NCI-H748 (cell line): ENCODE data around the gene BCAS4.
"Not testable (repeated sequence)": the region's sequence is repeated elsewhere in the genome, so short reads cannot be mapped to it uniquely, and the experiment has no call there.

Source experiments
- DNase-seq: peaks from one replicate; lab custom pipeline; 2025; ENCODE audit not compliant: unreplicated experiment; lab: John Stamatoyannopoulos, UW

BCAS4 gene

GRCh38 chr20:50798650-50799049, 3.8 kb downstream of the BCAS4 start:
- no peak for DNase-seq

GRCh38 chr20:50799176-50799889, 4.5 kb downstream of the BCAS4 start:
- DNase-seq: no peak

GRCh38 chr20:50799890-50800550, 5.2 kb downstream of the BCAS4 start:
- no peak for DNase-seq

- not testable (repeated sequence) for DNase-seq
Observed at GRCh38 chr20:50800986-50801746, 6.3 kb downstream of the BCAS4 start.

DNA sequence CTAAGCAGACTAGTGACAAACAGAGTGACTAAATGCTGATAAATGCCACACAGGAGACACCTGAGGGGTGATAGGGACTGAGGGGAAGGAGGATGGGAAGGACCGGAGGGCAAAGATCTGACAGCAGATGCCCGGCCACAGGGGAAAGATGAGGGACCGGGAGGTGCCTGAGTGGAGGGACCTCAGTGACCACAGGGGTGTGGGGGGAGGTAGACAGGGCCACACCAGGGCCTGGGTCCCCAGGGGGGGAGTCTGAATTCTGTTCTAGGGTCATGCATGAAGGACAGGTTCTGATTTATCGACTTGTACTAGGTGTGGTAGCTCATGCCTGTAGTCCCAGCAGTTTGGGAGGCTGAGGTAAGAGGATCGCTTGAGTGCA, 6.9 kb downstream of the BCAS4 start:
- DNase-seq: no peak

DNA sequence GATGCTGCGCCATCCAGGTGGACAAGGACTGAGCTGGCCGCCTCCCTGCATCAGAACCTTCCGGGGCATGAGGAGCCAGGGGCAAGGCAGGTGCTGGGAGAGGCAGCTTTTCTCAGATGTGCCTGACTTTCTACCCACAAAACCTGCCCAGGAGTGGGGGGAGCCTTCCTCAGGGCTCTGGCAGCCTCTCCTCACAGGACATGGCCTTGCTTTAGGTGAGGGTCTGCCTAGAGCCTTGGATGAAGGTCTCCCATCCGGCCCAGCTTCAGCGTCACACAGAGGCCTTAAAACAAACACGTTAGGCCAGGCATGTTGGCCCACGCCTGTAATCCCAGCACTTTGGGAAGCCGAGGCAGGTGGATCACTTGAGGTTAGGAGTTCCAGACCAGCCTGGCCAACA, 7.4 kb downstream of the BCAS4 start:
- no peak for DNase-seq

DNA sequence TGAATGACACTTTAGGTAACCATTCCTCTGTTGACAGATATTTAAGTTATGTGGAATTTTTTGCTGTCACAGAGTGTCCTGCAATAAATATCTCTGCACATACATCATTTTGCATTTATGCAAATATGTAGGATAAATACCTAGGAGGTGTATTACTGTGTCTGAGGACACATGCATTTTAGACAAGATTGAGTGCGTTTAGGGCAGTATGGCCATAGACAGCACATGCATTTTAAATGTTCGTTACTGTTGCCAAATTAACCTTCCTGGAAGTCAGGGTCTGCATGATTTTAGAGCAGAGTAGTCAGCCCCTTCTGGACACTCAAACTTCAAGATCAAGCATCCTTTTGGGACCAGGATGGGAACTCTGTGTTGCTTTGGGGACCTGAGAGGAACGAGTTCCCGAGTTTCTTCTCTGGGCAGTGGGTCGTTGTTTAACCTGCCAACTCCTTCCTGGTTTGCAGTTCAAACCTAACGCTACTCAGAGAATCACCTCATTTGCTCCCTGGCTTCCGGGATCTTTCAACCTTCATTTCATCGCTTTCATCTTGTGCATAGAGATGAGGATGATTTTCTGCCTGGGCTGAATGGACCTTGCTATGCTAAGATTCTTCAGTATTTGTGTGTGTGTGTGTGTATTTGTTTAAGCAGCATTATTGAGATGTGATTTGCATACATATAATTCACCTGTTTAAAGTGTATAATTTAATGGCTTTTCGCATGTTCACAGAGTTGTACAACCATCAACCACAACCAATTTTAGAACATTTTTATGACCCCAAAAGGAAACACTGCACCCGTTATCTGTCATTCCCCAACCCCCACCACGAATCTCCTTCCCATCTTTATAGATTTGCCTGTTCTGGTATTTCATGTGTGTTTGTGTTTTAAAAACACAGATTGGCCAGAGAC, 9.8 kb downstream of the BCAS4 start:
- no peak for DNase-seq

DNA sequence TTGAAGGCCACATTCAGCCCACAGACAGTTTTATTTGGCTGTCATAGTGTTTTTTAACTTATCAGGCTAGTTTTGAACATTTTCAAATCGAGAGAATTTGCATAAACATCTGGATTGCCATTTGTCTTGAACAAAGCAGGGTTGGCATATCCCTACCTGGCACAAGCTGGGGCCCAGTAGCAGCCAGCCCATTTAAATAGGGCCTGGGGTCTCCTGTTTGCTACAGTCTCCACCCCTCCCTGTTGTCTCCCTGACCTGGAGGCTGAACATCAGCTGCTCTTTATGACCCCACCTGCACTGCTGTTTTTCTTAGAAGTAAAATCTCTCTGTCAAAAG, 10.5 kb downstream of the BCAS4 start:
- no peak for DNase-seq

- no peak for DNase-seq
Observed at GRCh38 chr20:50806126-50806768, 11.4 kb downstream of the BCAS4 start.

DNA sequence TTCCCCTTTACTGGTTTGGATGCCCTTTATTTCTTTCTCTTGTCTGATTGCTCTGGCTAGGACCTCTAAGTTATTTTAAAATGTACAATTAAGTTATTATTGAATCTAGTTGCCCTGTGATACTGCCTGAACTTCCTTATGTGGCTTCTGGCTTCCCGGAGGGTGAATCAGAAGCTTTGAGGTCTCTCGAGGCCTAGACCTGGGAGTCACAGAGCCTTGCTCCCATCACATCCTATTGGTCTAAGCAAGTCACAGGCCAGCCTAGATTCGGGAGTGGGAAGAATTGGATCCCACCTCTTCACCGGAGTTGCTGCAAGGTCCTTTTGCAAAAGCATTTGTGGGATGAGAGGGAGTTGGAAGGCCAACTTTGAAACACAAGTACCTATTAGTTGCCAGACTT, 15.2 kb downstream of the BCAS4 start:
- no peak for DNase-seq

GRCh38 chr20:50810842-50811241, 16.0 kb downstream of the BCAS4 start:
- DNase-seq: no peak

GRCh38 chr20:50813101-50813643, 18.3 kb downstream of the BCAS4 start:
- no peak for DNase-seq

DNA sequence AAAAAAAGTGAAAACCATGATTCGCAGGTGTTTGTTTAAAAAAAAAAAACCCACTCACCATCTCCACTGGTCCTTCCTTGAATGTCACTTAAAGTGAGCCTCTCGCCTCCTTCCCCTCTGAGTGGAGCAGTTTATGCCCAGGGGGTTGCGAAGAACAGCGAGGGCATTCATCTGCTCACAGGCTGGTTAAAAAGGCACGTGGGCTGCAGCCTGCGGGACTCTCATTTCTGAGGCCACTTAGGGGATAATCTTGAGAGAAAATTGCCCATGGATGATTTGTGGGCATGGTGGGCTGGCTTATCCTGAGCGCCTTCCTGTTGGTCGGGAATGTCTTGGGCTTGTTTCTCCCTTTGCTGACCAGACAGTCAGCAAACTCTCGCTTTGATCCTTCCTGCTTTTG, 18.9 kb downstream of the BCAS4 start:
- DNase-seq: no peak

DNA sequence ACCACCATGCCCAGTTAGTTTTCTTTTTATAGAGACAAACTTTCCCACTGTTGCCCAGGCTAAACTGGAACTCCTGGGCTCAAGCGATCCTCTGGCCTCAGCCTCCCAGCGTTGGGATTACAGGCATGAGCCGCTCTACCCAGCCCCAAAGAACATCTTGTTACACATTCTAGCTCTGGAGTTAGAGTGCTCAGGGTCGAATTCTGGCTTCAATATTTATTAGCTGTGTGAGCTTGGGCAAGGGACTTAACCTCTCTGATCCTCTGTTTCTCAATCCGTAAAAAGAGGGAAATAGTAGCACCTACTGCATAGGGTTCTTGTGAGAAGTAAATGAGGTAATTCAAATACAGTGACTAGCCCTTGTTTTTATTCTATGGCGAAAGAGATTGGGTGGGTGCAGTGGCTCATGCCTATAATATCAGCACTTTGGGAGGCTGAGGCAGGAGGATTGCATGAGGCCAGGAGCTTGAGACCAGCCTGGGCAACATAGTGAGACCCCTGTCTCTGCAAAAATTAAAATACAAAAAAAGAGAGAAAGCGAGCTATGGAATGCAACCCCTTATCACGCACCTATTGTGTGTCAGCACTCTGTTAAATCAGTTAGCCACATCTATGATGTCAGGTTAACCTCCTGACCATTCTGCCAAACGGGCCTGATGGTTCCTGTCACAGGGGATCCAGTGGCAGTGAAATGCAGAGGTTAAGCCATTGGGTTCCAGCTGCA, 19.7 kb downstream of the BCAS4 start:
- DNase-seq: no peak

- no peak for DNase-seq
Observed at GRCh38 chr20:50815162-50815989, 20.5 kb downstream of the BCAS4 start.

GRCh38 chr20:50817776-50818172, 22.9 kb downstream of the BCAS4 start:
- no peak for DNase-seq

GRCh38 chr20:50819349-50819748, 24.5 kb downstream of the BCAS4 start:
- no peak for DNase-seq

GRCh38 chr20:50820515-50821256, 25.8 kb downstream of the BCAS4 start:
- DNase-seq: no peak
